Lung (tissue), 12 donors: Measurements from ENCODE around the gene SLC16A3. TPM values are rescaled to one million over a fixed set of nuclear protein-coding genes. Genes with fewer than 3 reads are reported as not detected.

Source experiments
- ATAC-seq: fragments of 200-7000 bp; cut with Tn5 transposase; one replicate; pipeline ENCODE4 v1.9.1; 2020; ENCODE audit warnings: moderate number of reproducible peaks; ENCODE audit not compliant: insufficient read depth, low FRiP score
- DNase-seq, 3 donors: peaks; one replicate each; pipeline ENCODE4 v3.0.0-alpha.2; 2013 to 2017
- H3K27ac ChIP-seq, 2 donors: one replicate each; pipeline ENCODE4 v1.5.1; 2013; ENCODE audit warnings: mild to moderate bottlenecking in 2 of 2, moderate library complexity in 2 of 2, control low read depth in 1 of 2, inconsistent platforms in 1 of 2, low read depth in 1 of 2, low read length in 1 of 2
- H3K27me3 ChIP-seq, 3 donors: one replicate each; pipeline ENCODE4 v1.5.1; 2013; ENCODE audit warnings: low read length in 2 of 3; ENCODE audit not compliant: control insufficient read depth in 3 of 3, insufficient read depth in 3 of 3
- H3K36me3 ChIP-seq, 4 donors: one replicate each; pipeline ENCODE4 v1.5.1; 2013; ENCODE audit warnings: low read length in 4 of 4, mild to moderate bottlenecking in 1 of 4, moderate library complexity in 1 of 4; ENCODE audit not compliant: control insufficient read depth in 4 of 4, insufficient read depth in 4 of 4
- H3K4me1 ChIP-seq, 5 donors: one replicate each; pipeline ENCODE4 v1.5.1; 2013; ENCODE audit warnings: low read length in 5 of 5, mild to moderate bottlenecking in 2 of 5, moderate library complexity in 1 of 5; ENCODE audit not compliant: control insufficient read depth in 5 of 5, insufficient read depth in 5 of 5
- H3K4me3 ChIP-seq: one replicate; pipeline ENCODE4 v1.5.1; 2013; ENCODE audit warnings: mild to moderate bottlenecking, control low read depth, moderate library complexity
- H3K9ac ChIP-seq, 2 donors: one replicate each; pipeline ENCODE4 v1.5.1; 2013; ENCODE audit warnings: low read length in 2 of 2, control low read depth in 1 of 2; ENCODE audit not compliant: insufficient read depth in 1 of 2
- H3K9me3 ChIP-seq, 4 donors: one replicate each; pipeline ENCODE4 v1.5.1; 2013; ENCODE audit warnings: low read length in 3 of 4, mild to moderate bottlenecking in 1 of 4, moderate library complexity in 1 of 4; ENCODE audit not compliant: control insufficient read depth in 4 of 4, insufficient read depth in 3 of 4
- CTCF ChIP-seq: IDR thresholded peaks from 2 replicates; pipeline ENCODE4 v1.5.1; 2012; ENCODE audit warnings: mild to moderate bottlenecking; ENCODE audit errors: control extremely low read depth, extremely low read depth
- WGBS, 2 donors: extraction: QIAGEN DNeasy Blood & Tissue Kit; methylation state at CpG; one replicate each; pipeline ENCODE4 v1.1.7; 2013; 5-methylcytosine and 5-hydroxymethylcytosine counted together
- polyA plus RNA-seq, 2 donors: library from polyadenylated mRNA; stranded (reverse); fragments of 200-250 nt; gene quantifications; one replicate each; pipeline ENCODE4 v1.2.1, GENCODE V29; 2013
- total RNA-seq, 2 donors: library from RNA; depleted of rRNA in 1 of 2; stranded (reverse); fragments of >200 nt in 1 of 2; gene quantifications; one replicate each; pipeline ENCODE4 v1.2.1, GENCODE V29; 2014 to 2021
- donor health status: control.
- donor health status: control.
- donor health status: Bipolar disorder and iron deficiency.
- donor health status: healthy.
- donor health status: DM: yes; HTN: yes; CAD: no.

Gene SLC16A3
- total and polyA plus RNA-seq, 4 donors = 31.0 to 309 (median 93.4) TPM

GRCh38 chr17:82230609-82231311 is 1.9 kb downstream of the SLC16A3 start:
- Histone ChIP-seq H3K9ac (no peak overlapping the region), H3K4me1 (peaks cover 0 to 55% (median 26%) of the 10 kb centered on the region in 5 donors), H3K27me3 (no peaks in the 10 kb centered on the region), H3K27ac (peak overlapping the region; percentile 88 to 90), H3K9me3 (no peaks in the 10 kb centered on the region), H3K36me3 (no peaks in the 10 kb centered on the region), H3K4me3 (peak overlapping the region; percentile 47)
- DNase-seq = peak; percentile 90 to 95 (median 93)
- WGBS, 2 donors = 8 to 11% methylated on average over 54 to 76 of the region's 76 CpGs
- no peak for TF ChIP-seq CTCF
- ATAC-seq = peak; percentile 65

DNA sequence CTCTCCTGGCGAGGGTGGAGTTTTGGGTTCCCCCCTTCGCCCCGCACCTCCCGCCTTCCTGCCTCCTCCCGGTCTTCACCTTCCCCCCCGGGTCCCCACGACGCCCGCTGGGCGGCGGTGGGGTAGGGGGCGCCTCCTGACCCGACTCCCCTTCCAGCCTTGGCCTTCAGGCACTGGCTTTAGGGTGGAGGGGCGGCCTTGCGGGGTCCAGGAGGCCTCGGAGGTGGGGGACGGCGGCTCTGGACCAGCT is 2.4 kb downstream of the SLC16A3 start:
- Histone ChIP-seq H3K4me1 (peaks cover 0 to 60% (median 31%) of the 10 kb centered on the region in 5 donors), H3K9me3 (no peaks in the 10 kb centered on the region), H3K27me3 (no peaks in the 10 kb centered on the region), H3K9ac (no peak overlapping the region), H3K36me3 (no peaks in the 10 kb centered on the region), H3K4me3 (peak overlapping the region; percentile 47), H3K27ac (peak overlapping the region; percentile 83 to 88)
- 0 to 2% methylated on average over 5 to 18 of the region's 18 CpGs for WGBS, 2 donors
- TF ChIP-seq CTCF = no peak
- ATAC-seq (peak; percentile 20), DNase-seq (no peak)

GRCh38 chr17:82231562-82232321 is 2.9 kb downstream of the SLC16A3 start:
- Histone ChIP-seq H3K9ac (no peak overlapping the region), H3K27me3 (no peaks in the 10 kb centered on the region), H3K27ac (peak overlapping the region; percentile 83 to 88), H3K4me3 (peak overlapping the region; percentile 47), H3K4me1 (peaks cover 0 to 65% (median 34%) of the 10 kb centered on the region in 5 donors), H3K9me3 (no peaks in the 10 kb centered on the region), H3K36me3 (peaks cover 0 to 2% (median 0%) of the 10 kb centered on the region in 4 donors)
- DNase-seq (peak; percentile 76 to 85 (median 82)), ATAC-seq (peak; percentile 50)
- TF ChIP-seq CTCF = no peak
- 2 to 5% methylated on average over 37 to 42 of the region's 42 CpGs for WGBS, 2 donors
